LNCaP clone FGC (cell line): ENCODE data around the gene ARF6.
"Not testable (repeated sequence)": the region's sequence is repeated elsewhere in the genome, so short reads cannot be mapped to it uniquely, and the experiment has no call there.

Experiments
- DNase-seq: peaks from one replicate; pipeline ENCODE4 v3.0.0-alpha.2; 2011; ENCODE audit warnings: low read depth
- H3K4me3 ChIP-seq: 2 replicates; pipeline ENCODE4 v1.5.1; 2011; ENCODE audit warnings: mild to moderate bottlenecking, low read depth, low read length, control low read depth
- TF ChIP-seq, protein P1 (sequence below): IDR thresholded peaks from 2 replicates; pipeline ENCODE4 v1.5.1; 2012; ENCODE audit warnings: mild to moderate bottlenecking; ENCODE audit not compliant: control insufficient read depth, insufficient read depth; ENCODE audit errors: extremely low read depth

The ARF6 gene

DNA sequence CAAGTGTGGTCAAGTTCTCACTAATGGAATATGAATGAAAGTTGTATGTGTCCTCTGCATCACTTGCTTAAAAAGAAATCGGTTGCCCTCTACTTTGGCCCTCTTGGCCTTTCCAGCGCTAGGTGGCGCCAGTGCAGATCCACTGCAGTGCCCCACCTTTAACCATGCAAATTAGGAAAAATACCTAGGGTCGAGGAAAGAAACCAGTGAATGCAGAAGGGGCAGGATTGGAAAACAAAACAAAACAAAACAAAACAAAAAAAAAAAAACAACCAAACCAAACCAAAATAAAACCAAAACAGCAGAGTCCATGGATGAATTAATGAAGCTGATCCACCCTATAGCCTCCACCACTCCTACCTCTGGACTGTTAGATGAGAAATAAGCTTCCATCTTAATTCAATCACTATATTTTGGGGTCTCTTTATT is 27.4 kb upstream of the ARF6 start:
- no peak for DNase-seq
- H3K4me3 ChIP-seq, result no peak overlapping the region
- TF ChIP-seq, protein P1, sequence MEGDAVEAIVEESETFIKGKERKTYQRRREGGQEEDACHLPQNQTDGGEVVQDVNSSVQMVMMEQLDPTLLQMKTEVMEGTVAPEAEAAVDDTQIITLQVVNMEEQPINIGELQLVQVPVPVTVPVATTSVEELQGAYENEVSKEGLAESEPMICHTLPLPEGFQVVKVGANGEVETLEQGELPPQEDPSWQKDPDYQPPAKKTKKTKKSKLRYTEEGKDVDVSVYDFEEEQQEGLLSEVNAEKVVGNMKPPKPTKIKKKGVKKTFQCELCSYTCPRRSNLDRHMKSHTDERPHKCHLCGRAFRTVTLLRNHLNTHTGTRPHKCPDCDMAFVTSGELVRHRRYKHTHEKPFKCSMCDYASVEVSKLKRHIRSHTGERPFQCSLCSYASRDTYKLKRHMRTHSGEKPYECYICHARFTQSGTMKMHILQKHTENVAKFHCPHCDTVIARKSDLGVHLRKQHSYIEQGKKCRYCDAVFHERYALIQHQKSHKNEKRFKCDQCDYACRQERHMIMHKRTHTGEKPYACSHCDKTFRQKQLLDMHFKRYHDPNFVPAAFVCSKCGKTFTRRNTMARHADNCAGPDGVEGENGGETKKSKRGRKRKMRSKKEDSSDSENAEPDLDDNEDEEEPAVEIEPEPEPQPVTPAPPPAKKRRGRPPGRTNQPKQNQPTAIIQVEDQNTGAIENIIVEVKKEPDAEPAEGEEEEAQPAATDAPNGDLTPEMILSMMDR, result peak; percentile 96

DNA sequence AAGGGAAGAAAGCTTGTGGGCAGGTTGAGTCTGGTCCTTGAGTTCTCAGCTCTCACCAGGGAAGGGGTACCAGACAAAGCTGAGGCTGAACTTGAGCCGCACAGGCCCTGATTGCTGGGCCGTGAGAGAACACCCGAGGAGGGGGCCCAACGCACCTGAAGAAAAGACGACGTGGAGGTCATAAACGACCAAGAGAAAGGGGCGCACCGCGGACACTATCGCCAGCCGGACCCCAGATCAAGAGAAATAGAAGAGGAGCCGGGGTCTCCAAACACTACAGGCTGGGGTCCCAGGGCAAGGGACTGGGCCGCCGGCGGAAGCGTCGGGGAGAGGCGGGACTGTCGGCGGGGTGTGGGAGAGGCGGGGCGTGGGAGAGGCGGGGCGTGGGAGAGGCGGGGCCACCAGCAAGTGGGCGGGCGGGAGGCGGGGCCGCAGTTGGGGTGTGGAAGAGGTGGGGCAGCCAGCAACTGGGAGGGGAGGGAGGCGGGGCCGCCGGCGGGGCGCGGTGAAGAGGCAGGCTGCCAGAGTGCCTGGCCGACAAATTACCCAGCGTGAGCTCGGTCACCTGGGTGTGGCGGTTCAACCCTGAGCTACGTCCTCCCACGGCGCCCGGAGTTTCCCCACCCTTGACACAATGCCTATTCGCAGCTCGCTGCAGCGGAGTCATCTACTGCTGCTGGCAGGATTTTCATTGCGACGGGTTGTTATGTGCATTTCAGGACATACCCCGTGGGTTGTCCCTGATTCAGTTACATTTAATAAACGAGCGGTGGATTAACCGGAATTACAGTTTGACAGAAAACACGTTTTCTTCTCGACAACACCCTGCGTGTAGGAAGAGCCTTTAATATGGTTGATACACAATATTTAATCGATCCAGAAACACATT is 24.8 kb upstream of the ARF6 start:
- peak overlapping the region; percentile 69 for H3K4me3 ChIP-seq
- TF ChIP-seq, protein P1, result no peak
- peak; percentile 92 for DNase-seq

DNA sequence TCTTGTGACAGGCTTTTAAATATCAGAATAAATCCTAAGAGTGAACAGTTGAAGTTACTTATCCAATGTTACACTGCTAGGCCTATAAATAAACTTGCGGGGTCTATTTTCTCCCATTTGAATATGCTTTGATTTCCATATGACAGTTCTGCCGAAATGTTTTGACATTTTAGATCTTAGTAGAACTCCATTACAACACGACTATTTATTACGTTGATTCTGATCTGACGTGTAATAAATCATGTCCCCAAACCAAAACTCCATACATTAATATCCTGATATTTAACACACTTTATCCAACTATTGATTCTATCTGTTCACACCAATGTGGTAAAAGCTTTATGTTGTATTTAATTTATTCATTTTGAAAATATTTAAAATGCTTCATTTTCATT is 24.2 kb upstream of the ARF6 start:
- peak overlapping the region; percentile 53 for H3K4me3 ChIP-seq
- DNase-seq, result no peak
- TF ChIP-seq, protein P1, result no peak

DNA sequence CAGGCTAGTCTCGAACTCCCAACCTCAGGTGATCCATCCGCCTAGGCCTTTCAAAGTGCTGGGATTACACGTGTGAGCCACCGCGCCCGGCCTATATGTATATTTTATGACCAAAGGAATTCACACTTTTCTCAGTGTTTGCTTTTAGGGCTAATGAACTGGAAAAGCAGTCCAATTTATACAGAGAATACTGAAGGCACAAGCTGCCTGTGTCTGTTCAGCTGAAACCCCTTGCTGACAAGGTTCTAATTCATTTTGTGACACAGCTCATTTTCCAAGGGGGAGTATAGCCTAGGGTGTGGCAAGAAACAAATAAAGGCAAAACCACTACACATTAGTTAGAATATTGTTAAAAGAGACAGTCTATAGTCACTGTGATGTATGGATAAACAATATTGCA is 22.0 kb upstream of the ARF6 start:
- TF ChIP-seq, protein P1, result no peak
- H3K4me3 ChIP-seq, result no peak overlapping the region
- no peak for DNase-seq

DNA sequence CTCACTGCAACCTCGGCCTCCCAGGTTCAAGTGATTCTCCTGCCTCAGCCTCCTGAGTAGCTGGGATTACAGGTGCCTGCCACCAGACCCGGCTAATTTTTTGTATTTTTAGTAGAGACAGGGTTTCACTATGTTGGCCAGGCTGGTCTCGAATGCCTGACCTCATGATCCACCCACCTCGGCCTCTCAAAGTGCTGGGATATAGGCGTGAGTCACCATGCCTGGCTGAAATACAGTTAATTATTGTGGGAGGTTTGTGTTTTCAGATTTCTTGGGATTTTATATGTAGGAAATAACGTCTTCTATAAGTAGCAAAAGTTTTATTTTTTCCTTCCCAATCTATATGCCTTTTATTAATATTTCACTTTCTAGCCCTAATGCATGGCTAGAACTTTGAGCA is 19.3 kb upstream of the ARF6 start:
- DNase-seq, H3K4me3 ChIP-seq: not testable (repeated sequence)

DNA sequence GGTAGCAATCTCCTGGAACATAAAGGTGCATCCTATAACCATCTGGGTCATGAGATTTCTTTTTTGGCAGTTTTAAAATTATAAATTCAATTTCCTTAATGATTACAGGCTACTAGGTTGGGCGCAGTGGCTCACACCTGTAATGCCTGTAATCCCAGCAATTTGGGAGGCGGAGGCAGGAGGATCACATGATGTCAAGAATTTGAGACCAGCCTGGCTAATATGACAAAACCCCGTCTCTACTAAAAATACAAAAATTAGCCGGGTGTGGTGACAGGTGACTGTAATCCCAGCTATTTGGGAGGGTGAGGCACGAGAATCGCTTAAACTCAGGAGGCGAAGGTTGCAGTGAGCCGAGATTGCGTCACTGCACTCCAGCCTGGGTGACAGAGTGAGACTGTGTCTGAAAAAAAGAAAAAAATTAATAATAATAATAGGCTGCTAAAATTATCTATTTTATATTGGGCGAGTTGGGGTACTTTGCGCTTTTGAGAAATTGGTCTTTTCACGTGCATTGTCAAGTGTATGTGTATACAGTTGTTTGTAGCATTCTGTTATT is 17.2 kb upstream of the ARF6 start:
- no peak for DNase-seq
- H3K4me3 ChIP-seq, result no peak overlapping the region
- TF ChIP-seq, protein P1, result no peak

DNA sequence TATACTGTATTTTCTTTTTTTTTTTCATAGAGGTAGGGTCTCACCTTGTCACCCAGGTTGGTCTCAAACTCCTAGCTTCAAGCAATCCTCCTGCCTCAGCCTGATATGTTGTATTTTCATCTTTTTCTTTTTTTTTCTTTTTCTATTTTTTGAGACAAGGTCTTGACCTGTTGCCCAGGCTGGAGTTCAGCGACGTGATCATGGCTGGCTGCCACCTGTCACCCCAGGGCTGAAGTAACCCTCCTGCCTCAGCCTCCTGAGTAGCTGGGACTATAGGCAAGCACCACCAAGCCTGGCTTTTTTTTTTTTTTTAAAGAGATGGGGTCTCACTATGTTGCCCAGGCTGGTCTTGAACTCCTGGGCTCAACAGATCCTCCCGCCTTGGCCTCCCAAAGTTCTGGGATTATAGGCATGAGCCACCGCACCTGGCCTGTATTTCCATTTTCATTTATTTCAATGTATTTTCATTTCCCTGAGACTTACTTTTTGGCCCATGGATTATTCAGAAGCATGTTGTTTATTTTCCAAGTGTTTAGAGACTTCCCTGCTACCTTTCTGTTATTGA is 16.2 kb upstream of the ARF6 start:
- no peak overlapping the region for H3K4me3 ChIP-seq

More for the DNA sequence above, 16.2 kb upstream of the ARF6 start:
- no peak for DNase-seq
- TF ChIP-seq, protein P1, result no peak
